Stimulated activated CD4-positive, alpha-beta T cell treated with anti-CD3 and anti-CD28 coated beads, Interleukin-2, amount 100 ng/mL, for 4 hours (primary cell): Measurements from ENCODE around the gene WWTR1.

Experiments used
- DNase-seq: peaks from one replicate; pipeline ENCODE4 v3.0.0-alpha.2; 2020; ENCODE audit warnings: low read depth

The WWTR1 gene

GRCh38 chr3:149654188-149654601 is 3.6 kb downstream of the WWTR1 start:
- DNase-seq = no peak

GRCh38 chr3:149653564-149653963 is 4.3 kb downstream of the WWTR1 start:
- DNase-seq = no peak

- no peak for DNase-seq
Measured at GRCh38 chr3:149653136-149653535, 4.7 kb downstream of the WWTR1 start.

- DNase-seq = no peak
Measured at GRCh38 chr3:149650828-149651227, 7.0 kb downstream of the WWTR1 start.

GRCh38 chr3:149648525-149648924 is 9.3 kb downstream of the WWTR1 start:
- no peak for DNase-seq

- no peak for DNase-seq
Measured at GRCh38 chr3:149647812-149648211, 10.0 kb downstream of the WWTR1 start.

- DNase-seq = no peak
Measured at GRCh38 chr3:149647285-149647684, 10.5 kb downstream of the WWTR1 start.

GRCh38 chr3:149646181-149646766 is 11.6 kb downstream of the WWTR1 start:
- no peak for DNase-seq

- no peak for DNase-seq
Measured at GRCh38 chr3:149643963-149644362, 13.9 kb downstream of the WWTR1 start.

GRCh38 chr3:149643482-149643798 is 14.4 kb downstream of the WWTR1 start:
- no peak for DNase-seq

- DNase-seq = no peak
Measured at GRCh38 chr3:149640976-149641728, 16.7 kb downstream of the WWTR1 start.

- no peak for DNase-seq
Measured at GRCh38 chr3:149639093-149639486, 18.7 kb downstream of the WWTR1 start.

- DNase-seq = no peak
Measured at GRCh38 chr3:149638228-149639092, 19.4 kb downstream of the WWTR1 start.

GRCh38 chr3:149635396-149635795 is 22.4 kb downstream of the WWTR1 start:
- no peak for DNase-seq

GRCh38 chr3:149634573-149634972 is 23.3 kb downstream of the WWTR1 start:
- no peak for DNase-seq

GRCh38 chr3:149634072-149634471 is 23.8 kb downstream of the WWTR1 start:
- DNase-seq = no peak

- no peak for DNase-seq
Measured at GRCh38 chr3:149632225-149632624, 25.6 kb downstream of the WWTR1 start.

- DNase-seq = no peak
Measured at GRCh38 chr3:149630806-149631205, 27.0 kb downstream of the WWTR1 start.

- no peak for DNase-seq
Measured at GRCh38 chr3:149628957-149629670, 28.7 kb downstream of the WWTR1 start.

GRCh38 chr3:149626671-149627070 is 31.2 kb downstream of the WWTR1 start:
- DNase-seq = no peak

GRCh38 chr3:149625795-149626194 is 32.0 kb downstream of the WWTR1 start:
- DNase-seq = no peak

GRCh38 chr3:149623824-149624223 is 34.0 kb downstream of the WWTR1 start:
- DNase-seq = no peak
